IMR-90 (cell line): ENCODE data around the gene ISG20. TPM values are rescaled to one million over a fixed set of nuclear protein-coding genes. Genes with fewer than 3 reads are reported as not detected.

ENCODE experiments used
- ATAC-seq: fragments of 200-7000 bp; cut with Tn5 transposase; 2 replicates; pipeline ENCODE4 v1.9.1; 2020; ENCODE audit warnings: low read depth, mild to moderate bottlenecking, moderate library complexity
- BruUV-seq: library from RNA; stranded (reverse); fragments of 400-500 nt; replicated peaks from 2 replicates; lab custom pipeline; 2021; lab: Mats Ljungman, UMichigan
- CTCF ChIA-PET: fragments of 300-600 bp; formaldehyde crosslinking; extraction: SDS; loops from one replicate; lab custom pipeline; 2021; ENCODE audit warnings: antibody characterized with exemption; lab: Yijun Ruan, JAX
- POLR2A ChIA-PET: fragments of 300-600 bp; sonication (Branson Sonifier 250); formaldehyde crosslinking; loops from one replicate; lab custom pipeline; 2022; ENCODE audit warnings: antibody characterized with exemption; ENCODE audit not compliant: unreplicated experiment; lab: Charles Lee
- DNase-seq: peaks from one replicate; pipeline ENCODE4 v3.0.0; 2013
- H2AFZ ChIP-seq: replicated peaks from 2 replicates; pipeline ENCODE3; 2013; ENCODE audit warnings: low read length, mild to moderate bottlenecking; ENCODE audit not compliant: poor library complexity
- H2AK5ac ChIP-seq: 2 replicates; pipeline ENCODE4 v1.6.1; 2013; ENCODE audit warnings: low read depth, low read length, inconsistent platforms
- H2AK9ac ChIP-seq: replicated peaks from 2 replicates; pipeline ENCODE3; 2013; ENCODE audit warnings: mild to moderate bottlenecking, low read depth, low read length, moderate library complexity; ENCODE audit not compliant: poor library complexity
- H2BK120ac ChIP-seq: 2 replicates; pipeline ENCODE4 v1.6.1; 2013; ENCODE audit warnings: low read depth, low read length, inconsistent platforms
- H2BK15ac ChIP-seq: 3 replicates; pipeline ENCODE4 v1.6.1; 2013; ENCODE audit warnings: low read depth, low read length, inconsistent platforms
- H2BK20ac ChIP-seq: 2 replicates; pipeline ENCODE4 v1.6.1; 2013; ENCODE audit warnings: low read depth, mild to moderate bottlenecking, inconsistent platforms, low read length, moderate library complexity
- H2BK5ac ChIP-seq: 2 replicates; pipeline ENCODE4 v1.6.1; 2013; ENCODE audit warnings: mild to moderate bottlenecking, low read depth, low read length, inconsistent platforms; ENCODE audit not compliant: poor library complexity, severe bottlenecking
- H3K14ac ChIP-seq: replicated peaks from 2 replicates; pipeline ENCODE4 v1.6.1; 2013; ENCODE audit warnings: low read depth, low read length, inconsistent platforms
- H3K18ac ChIP-seq: 2 replicates; pipeline ENCODE4 v1.6.1; 2013; ENCODE audit warnings: low read depth, low read length, control low read depth
- H3K23ac ChIP-seq: 2 replicates; pipeline ENCODE4 v1.6.1; 2013; ENCODE audit warnings: low read depth, low read length, inconsistent platforms
- H3K27ac ChIP-seq: 2 replicates; pipeline ENCODE4 v1.5.1; 2013; ENCODE audit warnings: mild to moderate bottlenecking, control low read depth, low read length; ENCODE audit not compliant: insufficient read depth
- H3K27me3 ChIP-seq: 2 replicates; pipeline ENCODE4 v1.6.1; 2013; ENCODE audit warnings: low read length; ENCODE audit not compliant: control insufficient read depth, insufficient read depth
- H3K36me3 ChIP-seq: 2 replicates; pipeline ENCODE4 v1.6.1; 2013; ENCODE audit warnings: low read length, mixed read lengths; ENCODE audit not compliant: control insufficient read depth, insufficient read depth
- H3K4ac ChIP-seq: 2 replicates; pipeline ENCODE4 v1.6.1; 2013; ENCODE audit warnings: low read depth, low read length, inconsistent platforms
- H3K4me1 ChIP-seq: 2 replicates; pipeline ENCODE4 v1.6.1; 2013; ENCODE audit warnings: low read length, mixed read lengths; ENCODE audit not compliant: control insufficient read depth, insufficient read depth
- H3K4me2 ChIP-seq: 2 replicates; pipeline ENCODE4 v1.6.1; 2013; ENCODE audit warnings: low read depth, mild to moderate bottlenecking, control low read depth, low read length, moderate library complexity
- H3K4me3 ChIP-seq: 2 replicates; pipeline ENCODE4 v1.5.1; 2013; ENCODE audit warnings: low read depth, mild to moderate bottlenecking, control low read depth, low read length, moderate library complexity; ENCODE audit not compliant: insufficient read depth
- H3K56ac ChIP-seq: 2 replicates; pipeline ENCODE4 v1.6.1; 2013; ENCODE audit warnings: low read length, inconsistent platforms; ENCODE audit not compliant: insufficient read depth; ENCODE audit errors: extremely low read depth
- H3K79me1 ChIP-seq, 2 experiments: 2 replicates each; pipeline ENCODE4 v1.6.1; 2013; ENCODE audit warnings: low read length in 2 of 2, inconsistent platforms in 1 of 2, low read depth in 1 of 2
- H3K9ac ChIP-seq: 2 replicates; pipeline ENCODE4 v1.6.1; 2013; ENCODE audit warnings: low read depth, low read length, control low read depth
- H3K9me1 ChIP-seq: 2 replicates; pipeline ENCODE4 v1.6.1; 2013; ENCODE audit warnings: low read length, inconsistent platforms; ENCODE audit not compliant: insufficient read depth
- H3K9me3 ChIP-seq: 2 replicates; pipeline ENCODE4 v1.6.1; 2013; ENCODE audit warnings: low read length; ENCODE audit not compliant: control insufficient read depth, insufficient read depth
- H4K20me1 ChIP-seq: 2 replicates; pipeline ENCODE4 v1.6.1; 2013; ENCODE audit warnings: low read length, inconsistent platforms; ENCODE audit not compliant: insufficient read depth
- H4K5ac ChIP-seq: 2 replicates; pipeline ENCODE4 v1.6.1; 2013; ENCODE audit warnings: mild to moderate bottlenecking, low read depth, low read length, control low read depth
- H4K8ac ChIP-seq, 2 experiments: 2 replicates each; pipeline ENCODE4 v1.6.1; 2013; ENCODE audit warnings: low read depth in 2 of 2, low read length in 2 of 2, control low read depth in 1 of 2, inconsistent platforms in 1 of 2
- H4K91ac ChIP-seq: 2 replicates; pipeline ENCODE4 v1.6.1; 2013; ENCODE audit warnings: low read depth, low read length, inconsistent platforms; ENCODE audit not compliant: insufficient read depth
- BHLHE40 ChIP-seq: fragments of 150-350 bp; IDR thresholded peaks from 2 replicates; pipeline ENCODE4 v1.6.1; 2016; ENCODE audit warnings: mild to moderate bottlenecking, low read depth, low read length
- CEBPB ChIP-seq: IDR thresholded peaks from 2 replicates; pipeline ENCODE4 v1.6.1; 2012; ENCODE audit warnings: low read depth, low read length, improper control_type of control experiment
- CHD1 ChIP-seq: IDR thresholded peaks from 2 replicates; pipeline ENCODE4 v1.6.1; 2012; ENCODE audit warnings: low read depth, low read length, improper control_type of control experiment
- ELK1 ChIP-seq: fragments of 150-350 bp; IDR thresholded peaks from 2 replicates; pipeline ENCODE4 v1.6.1; 2016; ENCODE audit warnings: low read depth, mild to moderate bottlenecking, low read length, moderate library complexity, borderline replicate concordance
- MAFK ChIP-seq: IDR thresholded peaks from 2 replicates; pipeline ENCODE4 v1.6.1; 2012; ENCODE audit warnings: low read depth, low read length, improper control_type of control experiment
- MAZ ChIP-seq: IDR thresholded peaks from 2 replicates; pipeline ENCODE4 v1.6.1; 2012; ENCODE audit warnings: low read depth, mild to moderate bottlenecking, low read length, improper control_type of control experiment, moderate library complexity, borderline replicate concordance
- MXI1 ChIP-seq: IDR thresholded peaks from 2 replicates; pipeline ENCODE4 v1.6.1; 2012; ENCODE audit warnings: low read depth, mild to moderate bottlenecking, low read length, moderate library complexity, borderline replicate concordance
- NFE2L2 ChIP-seq: fragments of 150-350 bp; IDR thresholded peaks from 2 replicates; pipeline ENCODE4 v1.6.1; 2016; ENCODE audit warnings: low read depth, mild to moderate bottlenecking, low read length
- POLR2A ChIP-seq: IDR thresholded peaks from 2 replicates; pipeline ENCODE4 v1.6.1; 2012; ENCODE audit warnings: mild to moderate bottlenecking, low read depth, low read length
- RAD21 ChIP-seq: IDR thresholded peaks from 2 replicates; pipeline ENCODE4 v1.6.1; 2012; ENCODE audit warnings: low read length, improper control_type of control experiment
- RFX5 ChIP-seq: IDR thresholded peaks from 2 replicates; pipeline ENCODE4 v1.8.0; 2012; ENCODE audit warnings: low read depth, mild to moderate bottlenecking, low read length, moderate library complexity
- SMC3 ChIP-seq: fragments of 150-350 bp; IDR thresholded peaks from 2 replicates; pipeline ENCODE4 v1.6.1; 2016; ENCODE audit warnings: low read depth, mild to moderate bottlenecking, antibody characterized with exemption, low read length, moderate library complexity
- WGBS, 2 experiments: methylation state at CpG; one replicate each; pipeline versions ENCODE4 v1.1.5 to v1.1.7; 2013; ENCODE audit warnings: missing lambda C conversion rate in 2 of 2; ENCODE audit not compliant: insufficient read length in 1 of 2; ENCODE audit errors: extremely low coverage in 2 of 2; 5-methylcytosine and 5-hydroxymethylcytosine counted together
- dilution Hi-C: fragments of 300-500 bp; cut with HindIII; formaldehyde crosslinking; loops from one replicate; pipeline ENCODE4 v1.14.3; 2018; ENCODE audit warnings: low sequenced_read_pairs; ENCODE audit not compliant: unreplicated experiment
- in situ Hi-C: fragments of 300-500 bp; cut with MboI; formaldehyde crosslinking; loops from 3 replicates; pipeline ENCODE4 v1.14.3; 2019; ENCODE audit warnings: low sequenced_read_pairs, inconsistent platforms, mixed read lengths
- intact Hi-C: fragments of 100-400 bp; cut with micrococcal nuclease; formaldehyde crosslinking; loops from 2 replicates; pipeline ENCODE4 v1.10.0; 2022
- polyA plus RNA-seq, 3 experiments: library from polyadenylated mRNA; depleted of rRNA; stranded (reverse); fragments of >200 nt; gene quantifications; 2 replicates each; pipeline ENCODE4 v1.2.3, GENCODE V29; 2012; ENCODE audit warnings: low replicate concordance in 1 of 3
- total RNA-seq: library from RNA; depleted of rRNA; stranded (reverse); fragments of >200 nt; gene quantifications from 2 replicates; pipeline ENCODE4 v1.2.3, GENCODE V29; 2012
- TF ChIP-seq, protein P1 (sequence below): fragments of 150-350 bp; IDR thresholded peaks from 2 replicates; pipeline ENCODE4 v1.6.1; 2017; ENCODE audit warnings: mild to moderate bottlenecking, antibody characterized with exemption, low read length, low read depth
- TF ChIP-seq, protein P2 (sequence below): conservative IDR thresholded peaks from 2 replicates; pipeline ENCODE4 v1.5.1; 2012; ENCODE audit warnings: mild to moderate bottlenecking, low read depth, low read length, improper control_type of control experiment

The ISG20 gene
- total and polyA plus RNA-seq, 2 of the 4 experiments (the other 2 are of a cell fraction) = 0.72 to 1.2 TPM

DNA sequence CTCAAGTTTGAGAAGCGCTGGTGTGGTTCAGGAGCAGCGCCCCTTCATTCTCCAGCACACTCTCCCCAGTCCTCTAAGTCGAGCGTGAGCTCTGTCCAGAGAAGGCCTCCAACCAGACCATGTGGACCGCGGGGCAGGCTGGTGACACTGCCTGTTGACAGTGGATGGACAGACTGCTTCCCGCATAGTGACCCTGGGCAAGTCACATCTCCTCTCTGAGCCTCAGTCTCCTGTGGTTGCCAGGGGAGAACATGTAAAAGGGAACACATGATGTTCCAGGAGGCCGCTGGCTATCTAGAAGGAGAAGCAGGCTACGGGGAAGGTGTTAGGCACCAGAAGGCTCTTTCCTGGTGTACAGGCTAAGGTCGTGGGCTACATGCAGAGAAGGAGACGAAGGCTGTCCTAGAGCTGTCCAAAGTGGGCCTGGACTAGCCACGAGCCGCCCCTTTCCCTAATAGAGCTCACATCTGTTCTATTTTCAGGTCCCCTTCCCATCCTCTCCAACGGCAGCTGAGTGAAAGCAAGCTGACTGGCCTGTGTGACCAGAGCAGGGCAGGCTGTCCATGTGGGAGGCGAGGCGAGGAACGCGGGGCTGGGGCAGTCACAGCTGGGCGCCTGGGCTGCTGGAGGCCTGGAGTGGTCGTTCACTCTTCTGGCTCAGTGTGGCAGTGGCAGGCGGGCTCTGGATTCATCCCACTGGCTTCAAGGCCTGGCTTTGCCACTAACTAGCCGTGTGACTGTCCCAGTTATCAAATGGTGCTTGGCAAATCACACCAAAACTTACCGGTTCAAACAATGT, 11.1 kb downstream of the ISG20 start:
- no peaks in the 10 kb centered on the region for H4K20me1 ChIP-seq
- peak overlapping the region; percentile 35; the same call in 2 of the 3 replicates for H2BK15ac ChIP-seq
- in situ Hi-C loops = loop anchor here (25.0 kb wide), 2 partner anchors 187 to 512 kb away; no protein-coding TSS in a partner anchor
- H2AK5ac ChIP-seq = peak overlapping the region; percentile 97
- H2AFZ ChIP-seq = peak overlapping the region; percentile 82
- peak overlapping the region; percentile 87 for H2BK20ac ChIP-seq
- no peak overlapping the region for H3K56ac ChIP-seq
- H3K4me3 ChIP-seq = no peak overlapping the region
- no TSS peak for BruUV-seq
- dilution Hi-C loops = no loop called here
- DNase-seq (no peak), ATAC-seq (no peak; the same call in 1 of the 2 replicates)
- H2BK120ac ChIP-seq = peak overlapping the region; percentile 81
- ChIA-PET CTCF (interaction anchor here (1.0 kb wide), 1 partner anchor 11 kb away, joined by 3 read pairs; the partner anchor contains the start of gene ISG20), POLR2A (no interaction called here)
- H3K4me1 ChIP-seq = peaks cover 15% of the 10 kb centered on the region
- H3K36me3 ChIP-seq = no peaks in the 10 kb centered on the region
- peak overlapping the region; percentile 91 for H3K4ac ChIP-seq
- peak overlapping the region; percentile 91 for H2AK9ac ChIP-seq
- H3K9me1 ChIP-seq = peaks cover 15% of the 10 kb centered on the region
- H3K27me3 ChIP-seq = no peaks in the 10 kb centered on the region
- intact Hi-C loops = no loop called here
- no peak overlapping the region for H3K9ac ChIP-seq
- H3K79me1 ChIP-seq = no peaks in the 10 kb centered on the region
- H4K8ac ChIP-seq = peak overlapping the region; percentile 1 to 56; a peak in 1 of 4 replicates
- H3K4me2 ChIP-seq = no peak overlapping the region
- H2BK5ac ChIP-seq = peak overlapping the region; percentile 30
- H3K9me3 ChIP-seq = no peaks in the 10 kb centered on the region
- H3K23ac ChIP-seq = peak overlapping the region; percentile 80; the same call in 1 of the 2 replicates
- 80% methylated on average over 9 of the region's 23 CpGs; no CpG with 5 or more reads in 1 of the 2 experiments for WGBS, 2 experiments
- peak overlapping the region; percentile 19; the same call in 1 of the 2 replicates for H4K5ac ChIP-seq
- peak overlapping the region; percentile 24; the same call in 1 of the 2 replicates for H3K18ac ChIP-seq
- peak overlapping the region; percentile 28 for H3K27ac ChIP-seq
- peak overlapping the region; percentile 44 for H4K91ac ChIP-seq
- H3K14ac ChIP-seq = peak overlapping the region; percentile 73
- TF ChIP-seq, protein P1, sequence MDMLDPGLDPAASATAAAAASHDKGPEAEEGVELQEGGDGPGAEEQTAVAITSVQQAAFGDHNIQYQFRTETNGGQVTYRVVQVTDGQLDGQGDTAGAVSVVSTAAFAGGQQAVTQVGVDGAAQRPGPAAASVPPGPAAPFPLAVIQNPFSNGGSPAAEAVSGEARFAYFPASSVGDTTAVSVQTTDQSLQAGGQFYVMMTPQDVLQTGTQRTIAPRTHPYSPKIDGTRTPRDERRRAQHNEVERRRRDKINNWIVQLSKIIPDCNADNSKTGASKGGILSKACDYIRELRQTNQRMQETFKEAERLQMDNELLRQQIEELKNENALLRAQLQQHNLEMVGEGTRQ = no peak
- TF ChIP-seq SMC3 (no peak), BHLHE40 (no peak), POLR2A (no peak), RFX5 (no peak), MAFK (no peak), RAD21 (no peak), CHD1 (no peak), ELK1 (no peak), MXI1 (no peak), NFE2L2 (no peak), CEBPB (no peak), MAZ (no peak)
- TF ChIP-seq, protein P2, sequence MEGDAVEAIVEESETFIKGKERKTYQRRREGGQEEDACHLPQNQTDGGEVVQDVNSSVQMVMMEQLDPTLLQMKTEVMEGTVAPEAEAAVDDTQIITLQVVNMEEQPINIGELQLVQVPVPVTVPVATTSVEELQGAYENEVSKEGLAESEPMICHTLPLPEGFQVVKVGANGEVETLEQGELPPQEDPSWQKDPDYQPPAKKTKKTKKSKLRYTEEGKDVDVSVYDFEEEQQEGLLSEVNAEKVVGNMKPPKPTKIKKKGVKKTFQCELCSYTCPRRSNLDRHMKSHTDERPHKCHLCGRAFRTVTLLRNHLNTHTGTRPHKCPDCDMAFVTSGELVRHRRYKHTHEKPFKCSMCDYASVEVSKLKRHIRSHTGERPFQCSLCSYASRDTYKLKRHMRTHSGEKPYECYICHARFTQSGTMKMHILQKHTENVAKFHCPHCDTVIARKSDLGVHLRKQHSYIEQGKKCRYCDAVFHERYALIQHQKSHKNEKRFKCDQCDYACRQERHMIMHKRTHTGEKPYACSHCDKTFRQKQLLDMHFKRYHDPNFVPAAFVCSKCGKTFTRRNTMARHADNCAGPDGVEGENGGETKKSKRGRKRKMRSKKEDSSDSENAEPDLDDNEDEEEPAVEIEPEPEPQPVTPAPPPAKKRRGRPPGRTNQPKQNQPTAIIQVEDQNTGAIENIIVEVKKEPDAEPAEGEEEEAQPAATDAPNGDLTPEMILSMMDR = no peak
